Common myeloid progenitor, CD34-positive (primary cell): ENCODE measurements around the gene MAPK10.
A peak's percentile ranks its signal among the peaks of the same experiment; 100 is the strongest.

ENCODE experiments used
- CTCF ChIA-PET: fragments of 350-600 bp; sonication (Branson Sonifier 250); formaldehyde crosslinking; loops from one replicate; lab custom pipeline; 2021; ENCODE audit warnings: antibody characterized with exemption; lab: Charles Lee
- POLR2A ChIA-PET: fragments of 350-600 bp; sonication (Branson Sonifier 250); formaldehyde crosslinking; loops from one replicate; lab custom pipeline; 2021; ENCODE audit warnings: antibody characterized with exemption; lab: Charles Lee
- DNase-seq, 3 donors: peaks; one replicate each; pipeline versions ENCODE4 v3.0.0 to v3.0.0-alpha.2; 2013
- H3K27ac ChIP-seq, 2 experiments: 1 replicate in 1 of 2; 2 replicates in 1 of 2; pipeline ENCODE4 v1.7.0; 2013; ENCODE audit warnings: inconsistent platforms in 2 of 2, low read length in 2 of 2, mild to moderate bottlenecking in 2 of 2, low read depth in 1 of 2, moderate library complexity in 1 of 2; ENCODE audit not compliant: severe bottlenecking in 2 of 2, insufficient read depth in 1 of 2, poor library complexity in 1 of 2
- H3K27me3 ChIP-seq, 5 experiments: replicated peaks in 2 of 5; 1 replicate in 3 of 5; 2 replicates in 2 of 5; pipeline versions ENCODE4 v1.6.1 to v1.7.0; 2013; ENCODE audit warnings: low read length in 4 of 5, mild to moderate bottlenecking in 2 of 5, moderate library complexity in 2 of 5, inconsistent platforms in 1 of 5; ENCODE audit not compliant: insufficient read depth in 5 of 5, control insufficient read depth in 4 of 5
- H3K36me3 ChIP-seq, 4 experiments: 1 replicate in 2 of 4; 2 replicates in 2 of 4; pipeline versions ENCODE4 v1.6.1 to v1.7.0; 2013; ENCODE audit warnings: low read length in 3 of 4, control low read depth in 1 of 4, mild to moderate bottlenecking in 1 of 4; ENCODE audit not compliant: control insufficient read depth in 4 of 4, insufficient read depth in 4 of 4
- H3K4me1 ChIP-seq, 4 experiments: 1 replicate in 3 of 4; 2 replicates in 1 of 4; pipeline versions ENCODE4 v1.6.1 to v1.7.1; 2013; ENCODE audit warnings: low read length in 3 of 4, mild to moderate bottlenecking in 3 of 4, control low read depth in 1 of 4, inconsistent platforms in 1 of 4, moderate library complexity in 1 of 4; ENCODE audit not compliant: control insufficient read depth in 4 of 4, insufficient read depth in 4 of 4; ENCODE audit errors: control extremely low read depth in 1 of 4
- H3K4me3 ChIP-seq, 7 experiments: 1 replicate in 4 of 7; 2 replicates in 3 of 7; pipeline versions ENCODE4 v1.5.1 to v1.7.0; 2013; ENCODE audit warnings: mild to moderate bottlenecking in 7 of 7, low read length in 6 of 7, moderate library complexity in 6 of 7, inconsistent platforms in 2 of 7, low read depth in 2 of 7, control low read depth in 1 of 7; ENCODE audit not compliant: insufficient read depth in 4 of 7, control insufficient read depth in 1 of 7; ENCODE audit errors: extremely low read depth in 1 of 7
- H3K9me3 ChIP-seq, 5 experiments: 1 replicate in 4 of 5; 2 replicates in 1 of 5; pipeline versions ENCODE4 v1.6.1 to v1.7.1; 2013; ENCODE audit warnings: low read length in 4 of 5, mild to moderate bottlenecking in 2 of 5, inconsistent platforms in 1 of 5, low read depth in 1 of 5, moderate library complexity in 1 of 5; ENCODE audit not compliant: control insufficient read depth in 4 of 5, insufficient read depth in 2 of 5; ENCODE audit errors: control extremely low read depth in 1 of 5
- WGBS: methylation state at CpG from one replicate; pipeline ENCODE4 v1.1.5; 2013; ENCODE audit not compliant: insufficient coverage; 5-methylcytosine and 5-hydroxymethylcytosine counted together

MAPK10 gene

GRCh38 chr4:86043755-86044592, 315.9 kb downstream of the MAPK10 start:
- H3K9me3 ChIP-seq: no peaks in the 10 kb centered on the region
- H3K4me3 ChIP-seq: peak overlapping the region in 2 of 7 experiments; percentile 37 to 45
- WGBS: 60% methylated on average over 2 of the region's 8 CpGs
- no peaks in the 10 kb centered on the region for H3K36me3 ChIP-seq
- ChIA-PET CTCF (interaction anchor here (0.8 to 3.2 kb wide), 6 partner anchors 12 to 895 kb away, joined by 3 to 12 read pairs (median 6); no protein-coding TSS in a partner anchor), POLR2A (no interaction called here)
- H3K27ac ChIP-seq: no peak overlapping the region
- H3K27me3 ChIP-seq: no peaks in the 10 kb centered on the region
- peak; percentile 33 to 62 (median 53) for DNase-seq
- peaks cover 0 to 4% (median 0%) of the 10 kb centered on the region in 4 experiments for H3K4me1 ChIP-seq

DNA sequence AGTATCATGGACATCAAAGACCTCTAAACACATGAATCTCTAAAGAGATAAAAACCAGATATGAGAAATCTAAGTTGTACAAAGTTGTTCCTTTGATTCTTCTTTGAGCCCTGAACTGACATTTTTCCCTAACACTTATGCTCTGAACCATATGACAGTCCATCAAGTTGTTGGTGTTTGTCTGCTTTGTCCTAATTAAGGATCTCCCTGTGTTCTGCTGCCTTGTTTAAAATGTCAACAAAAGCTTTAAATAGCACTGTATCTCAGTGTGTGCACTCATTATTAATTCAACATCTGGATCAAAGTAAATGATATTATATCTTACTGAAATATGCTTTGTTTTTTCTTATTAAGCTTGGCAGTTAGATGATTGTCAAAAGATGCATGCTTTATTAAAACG, 321.8 kb downstream of the MAPK10 start:
- POLR2A ChIA-PET: no interaction called here
- CTCF ChIA-PET: no interaction called here
- H3K4me3 ChIP-seq: no peak overlapping the region
- DNase-seq: no peak
- no peak overlapping the region for H3K27ac ChIP-seq
- no peaks in the 10 kb centered on the region for H3K9me3 ChIP-seq
- no peaks in the 10 kb centered on the region for H3K27me3 ChIP-seq
- no CpG with 5 or more reads among the region's 1 CpG for WGBS
- H3K4me1 ChIP-seq: peaks cover 6 to 25% (median 17%) of the 10 kb centered on the region in 4 experiments
- no peaks in the 10 kb centered on the region for H3K36me3 ChIP-seq

GRCh38 chr4:86036736-86037135, 323.1 kb downstream of the MAPK10 start:
- ChIA-PET POLR2A (interaction anchor here (0.7 kb wide), 1 partner anchor 362 kb away, joined by 3 read pairs; no protein-coding TSS in a partner anchor), CTCF (interaction anchor here (1.6 kb wide), 1 partner anchor 9 kb away, joined by 7 read pairs; no protein-coding TSS in a partner anchor)
- peak overlapping the region in 1 of 7 experiments; percentile 6 for H3K4me3 ChIP-seq
- no peak overlapping the region for H3K27ac ChIP-seq
- H3K9me3 ChIP-seq: no peaks in the 10 kb centered on the region
- no peak for DNase-seq
- no CpG with 5 or more reads among the region's 4 CpGs for WGBS
- no peaks in the 10 kb centered on the region for H3K36me3 ChIP-seq
- peaks cover 6 to 37% (median 24%) of the 10 kb centered on the region in 4 experiments for H3K4me1 ChIP-seq
- H3K27me3 ChIP-seq: no peaks in the 10 kb centered on the region

DNA sequence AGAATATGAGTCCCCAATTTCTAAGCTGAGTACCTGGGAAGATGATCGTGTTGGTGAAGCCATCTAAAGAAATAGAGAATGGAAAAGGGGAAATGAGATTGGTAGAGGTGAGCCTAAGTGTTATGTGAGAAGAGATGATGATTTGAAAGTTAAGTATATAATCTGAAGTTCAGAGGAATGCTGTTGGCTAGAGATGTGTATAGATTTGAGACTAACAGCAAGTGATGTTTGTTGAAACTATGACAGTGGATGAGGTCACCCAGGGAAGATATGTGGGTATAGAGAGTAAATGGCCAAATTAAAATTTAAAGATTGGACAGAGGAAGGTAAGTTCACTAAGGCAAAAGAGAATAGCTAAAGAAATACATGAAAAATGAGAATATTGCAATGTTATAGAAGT, 324.2 kb downstream of the MAPK10 start:
- H3K9me3 ChIP-seq: no peaks in the 10 kb centered on the region
- DNase-seq: no peak
- CTCF ChIA-PET: interaction anchor here (1.0 to 1.6 kb wide), 4 partner anchors 10 to 239 kb away, joined by 3 to 7 read pairs (median 3); no protein-coding TSS in a partner anchor
- H3K36me3 ChIP-seq: no peaks in the 10 kb centered on the region
- peaks cover 6 to 37% (median 24%) of the 10 kb centered on the region in 4 experiments for H3K4me1 ChIP-seq
- no peak overlapping the region for H3K4me3 ChIP-seq
- 93% methylated on average over 1 of the region's 1 CpG for WGBS
- no peaks in the 10 kb centered on the region for H3K27me3 ChIP-seq
- POLR2A ChIA-PET: no interaction called here
- no peak overlapping the region for H3K27ac ChIP-seq

DNA sequence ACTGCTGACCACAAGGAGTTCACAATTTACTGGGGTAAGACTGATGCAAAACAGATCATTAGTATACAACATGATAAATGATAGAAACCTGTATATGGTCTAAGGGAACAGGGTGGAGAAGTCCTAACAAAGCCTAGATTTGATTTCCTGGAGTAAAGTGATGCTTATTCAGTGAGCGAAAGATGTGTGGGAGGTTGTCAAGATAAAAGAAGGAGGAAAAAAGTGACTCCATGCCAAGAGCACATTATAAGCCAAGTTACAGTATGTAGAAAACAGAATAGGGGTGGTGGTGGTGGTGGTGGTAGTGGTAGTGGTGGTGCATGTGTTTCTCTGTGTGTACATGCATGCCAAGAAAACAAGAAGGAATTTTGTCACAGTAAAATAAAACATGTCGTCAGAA, 325.2 kb downstream of the MAPK10 start:
- H3K9me3 ChIP-seq: no peaks in the 10 kb centered on the region
- H3K27ac ChIP-seq: no peak overlapping the region
- peaks cover 6 to 37% (median 24%) of the 10 kb centered on the region in 4 experiments for H3K4me1 ChIP-seq
- no peaks in the 10 kb centered on the region for H3K36me3 ChIP-seq
- WGBS: 93% methylated on average over 2 of the region's 2 CpGs
- ChIA-PET CTCF (interaction anchor here (1.0 kb wide), 1 partner anchor 11 kb away, joined by 3 read pairs; no protein-coding TSS in a partner anchor), POLR2A (no interaction called here)
- no peak for DNase-seq
- H3K4me3 ChIP-seq: no peak overlapping the region
- no peaks in the 10 kb centered on the region for H3K27me3 ChIP-seq

GRCh38 chr4:86033171-86033570, 326.7 kb downstream of the MAPK10 start:
- peaks cover 6 to 37% (median 24%) of the 10 kb centered on the region in 4 experiments for H3K4me1 ChIP-seq
- H3K9me3 ChIP-seq: no peaks in the 10 kb centered on the region
- DNase-seq: peak; percentile 23 to 65 (median 51)
- H3K27me3 ChIP-seq: no peaks in the 10 kb centered on the region
- ChIA-PET POLR2A (no interaction called here), CTCF (interaction anchor here (2.7 kb wide), 1 partner anchor 11 kb away, joined by 12 read pairs; no protein-coding TSS in a partner anchor)
- H3K36me3 ChIP-seq: no peaks in the 10 kb centered on the region
- no peak overlapping the region for H3K27ac ChIP-seq
- WGBS: 4% methylated on average over 4 of the region's 4 CpGs
- peak overlapping the region in 2 of 7 experiments; percentile 17 to 19 for H3K4me3 ChIP-seq
